ENCODE data around the gene RNF130. TPM values are rescaled to one million over a fixed set of nuclear protein-coding genes. Genes with fewer than 3 reads are reported as not detected.

The RNF130 gene
- polyA plus RNA-seq, 4 donors: 15.9 to 40.2 (median 28.4) TPM

- H3K9me3 ChIP-seq (ENCODE audit: control insufficient read depth in 2 of 2, insufficient read depth in 1 of 2, low read depth in 1 of 2, low read length in 1 of 2): no peaks in the 10 kb centered on the region
- no peak overlapping the region for H3K27ac ChIP-seq (ENCODE audit: low read depth in 1 of 3, low read length in 2 of 3)
- FAIRE-seq: no peak
- no peak overlapping the region for H3K4me3 ChIP-seq (ENCODE audit: low read depth in 1 of 3, low read length in 3 of 3)
- no peak for DNase-seq
- H3K27me3 ChIP-seq (ENCODE audit: control insufficient read depth in 3 of 3, insufficient read depth in 3 of 3, low read length in 3 of 3): no peaks in the 10 kb centered on the region
- WGBS, 3 donors: 76 to 84% (median 83%) methylated on average over 31 of the region's 31 CpGs
- H3K36me3 ChIP-seq (ENCODE audit: control insufficient read depth in 3 of 3, insufficient read depth in 2 of 3, low read depth in 1 of 3, low read length in 3 of 3): no peaks in the 10 kb centered on the region
- H3K4me1 ChIP-seq (ENCODE audit: control insufficient read depth in 3 of 3, insufficient read depth in 2 of 3, low read depth in 1 of 3, low read length in 2 of 3): no peaks in the 10 kb centered on the region
These were observed 44.8 kb upstream of the RNF130 start for GRCh38 chr5:180116077-180116999.

- H3K27me3 ChIP-seq (ENCODE audit: control insufficient read depth in 3 of 3, insufficient read depth in 3 of 3, low read length in 3 of 3): no peaks in the 10 kb centered on the region
- no peak overlapping the region for H3K4me3 ChIP-seq (ENCODE audit: low read depth in 1 of 3, low read length in 3 of 3)
- no peak for DNase-seq
- H3K4me1 ChIP-seq (ENCODE audit: control insufficient read depth in 3 of 3, insufficient read depth in 2 of 3, low read depth in 1 of 3, low read length in 2 of 3): no peaks in the 10 kb centered on the region
- H3K27ac ChIP-seq (ENCODE audit: low read depth in 1 of 3, low read length in 2 of 3): no peak overlapping the region
- H3K9me3 ChIP-seq (ENCODE audit: control insufficient read depth in 2 of 2, insufficient read depth in 1 of 2, low read depth in 1 of 2, low read length in 1 of 2): no peaks in the 10 kb centered on the region
- 85 to 91% (median 88%) methylated on average over 14 of the region's 14 CpGs for WGBS, 3 donors
- no peak for FAIRE-seq
- no peaks in the 10 kb centered on the region for H3K36me3 ChIP-seq (ENCODE audit: control insufficient read depth in 3 of 3, insufficient read depth in 2 of 3, low read depth in 1 of 3, low read length in 3 of 3)
These were observed 43.9 kb upstream of the RNF130 start for GRCh38 chr5:180115326-180116076.

GRCh38 chr5:180114304-180115003 is 42.9 kb upstream of the RNF130 start:
- H3K36me3 ChIP-seq (ENCODE audit: control insufficient read depth in 3 of 3, insufficient read depth in 2 of 3, low read depth in 1 of 3, low read length in 3 of 3): no peaks in the 10 kb centered on the region
- H3K9me3 ChIP-seq (ENCODE audit: control insufficient read depth in 2 of 2, insufficient read depth in 1 of 2, low read depth in 1 of 2, low read length in 1 of 2): no peaks in the 10 kb centered on the region
- H3K27ac ChIP-seq (ENCODE audit: low read depth in 1 of 3, low read length in 2 of 3): no peak overlapping the region
- 80 to 87% (median 82%) methylated on average over 23 of the region's 23 CpGs for WGBS, 3 donors
- H3K27me3 ChIP-seq (ENCODE audit: control insufficient read depth in 3 of 3, insufficient read depth in 3 of 3, low read length in 3 of 3): no peaks in the 10 kb centered on the region
- FAIRE-seq (no peak), DNase-seq (no peak)
- H3K4me1 ChIP-seq (ENCODE audit: control insufficient read depth in 3 of 3, insufficient read depth in 2 of 3, low read depth in 1 of 3, low read length in 2 of 3): no peaks in the 10 kb centered on the region
- no peak overlapping the region for H3K4me3 ChIP-seq (ENCODE audit: low read depth in 1 of 3, low read length in 3 of 3)

GRCh38 chr5:180113660-180114303 is 42.2 kb upstream of the RNF130 start:
- H3K4me3 ChIP-seq (ENCODE audit: low read depth in 1 of 3, low read length in 3 of 3): no peak overlapping the region
- no peak for DNase-seq
- H3K27ac ChIP-seq (ENCODE audit: low read depth in 1 of 3, low read length in 2 of 3): no peak overlapping the region
- no peaks in the 10 kb centered on the region for H3K4me1 ChIP-seq (ENCODE audit: control insufficient read depth in 3 of 3, insufficient read depth in 2 of 3, low read depth in 1 of 3, low read length in 2 of 3)
- WGBS, 3 donors: 86 to 90% (median 90%) methylated on average over 19 to 23 of the region's 23 CpGs
- H3K36me3 ChIP-seq (ENCODE audit: control insufficient read depth in 3 of 3, insufficient read depth in 2 of 3, low read depth in 1 of 3, low read length in 3 of 3): no peaks in the 10 kb centered on the region
- H3K9me3 ChIP-seq (ENCODE audit: control insufficient read depth in 2 of 2, insufficient read depth in 1 of 2, low read depth in 1 of 2, low read length in 1 of 2): no peaks in the 10 kb centered on the region
- no peak for FAIRE-seq
- H3K27me3 ChIP-seq (ENCODE audit: control insufficient read depth in 3 of 3, insufficient read depth in 3 of 3, low read length in 3 of 3): no peaks in the 10 kb centered on the region

GRCh38 chr5:180112181-180112861 is 40.8 kb upstream of the RNF130 start:
- Histone ChIP-seq H3K36me3 (ENCODE audit: control insufficient read depth in 3 of 3, insufficient read depth in 2 of 3, low read depth in 1 of 3, low read length in 3 of 3) (no peaks in the 10 kb centered on the region), H3K9me3 (ENCODE audit: control insufficient read depth in 2 of 2, insufficient read depth in 1 of 2, low read depth in 1 of 2, low read length in 1 of 2) (peaks cover 0 to 4% of the 10 kb centered on the region in 2 donors), H3K27ac (ENCODE audit: low read depth in 1 of 3, low read length in 2 of 3) (no peak overlapping the region), H3K4me3 (ENCODE audit: low read depth in 1 of 3, low read length in 3 of 3) (no peak overlapping the region), H3K27me3 (ENCODE audit: control insufficient read depth in 3 of 3, insufficient read depth in 3 of 3, low read length in 3 of 3) (peaks cover 0 to 2% (median 0%) of the 10 kb centered on the region in 3 donors), H3K4me1 (ENCODE audit: control insufficient read depth in 3 of 3, insufficient read depth in 2 of 3, low read depth in 1 of 3, low read length in 2 of 3) (no peaks in the 10 kb centered on the region)
- no peak for FAIRE-seq
- DNase-seq: no peak
- 72 to 83% (median 77%) methylated on average over 15 of the region's 15 CpGs for WGBS, 3 donors

- no peaks in the 10 kb centered on the region for H3K36me3 ChIP-seq (ENCODE audit: control insufficient read depth in 3 of 3, insufficient read depth in 2 of 3, low read depth in 1 of 3, low read length in 3 of 3)
- no peak overlapping the region for H3K4me3 ChIP-seq (ENCODE audit: low read depth in 1 of 3, low read length in 3 of 3)
- peaks cover 0 to 4% of the 10 kb centered on the region in 2 donors for H3K9me3 ChIP-seq (ENCODE audit: control insufficient read depth in 2 of 2, insufficient read depth in 1 of 2, low read depth in 1 of 2, low read length in 1 of 2)
- FAIRE-seq: no peak
- H3K27ac ChIP-seq (ENCODE audit: low read depth in 1 of 3, low read length in 2 of 3): no peak overlapping the region
- H3K4me1 ChIP-seq (ENCODE audit: control insufficient read depth in 3 of 3, insufficient read depth in 2 of 3, low read depth in 1 of 3, low read length in 2 of 3): no peaks in the 10 kb centered on the region
- no peak for DNase-seq
- 83 to 87% (median 87%) methylated on average over 7 of the region's 7 CpGs for WGBS, 3 donors
- H3K27me3 ChIP-seq (ENCODE audit: control insufficient read depth in 3 of 3, insufficient read depth in 3 of 3, low read length in 3 of 3): peaks cover 0 to 2% (median 0%) of the 10 kb centered on the region in 3 donors
These were observed 39.9 kb upstream of the RNF130 start for GRCh38 chr5:180111273-180112002.

- FAIRE-seq: no peak
- 53 to 73% (median 66%) methylated on average over 9 of the region's 9 CpGs for WGBS, 3 donors
These were observed 38.4 kb upstream of the RNF130 start for GRCh38 chr5:180109920-180110319.

More at GRCh38 chr5:180109920-180110319, 38.4 kb upstream of the RNF130 start:
- peaks cover 0 to 4% of the 10 kb centered on the region in 2 donors for H3K9me3 ChIP-seq (ENCODE audit: control insufficient read depth in 2 of 2, insufficient read depth in 1 of 2, low read depth in 1 of 2, low read length in 1 of 2)
- H3K36me3 ChIP-seq (ENCODE audit: control insufficient read depth in 3 of 3, insufficient read depth in 2 of 3, low read depth in 1 of 3, low read length in 3 of 3): no peaks in the 10 kb centered on the region
- H3K27me3 ChIP-seq (ENCODE audit: control insufficient read depth in 3 of 3, insufficient read depth in 3 of 3, low read length in 3 of 3): peaks cover 0 to 3% (median 0%) of the 10 kb centered on the region in 3 donors
- H3K4me1 ChIP-seq (ENCODE audit: control insufficient read depth in 3 of 3, insufficient read depth in 2 of 3, low read depth in 1 of 3, low read length in 2 of 3): no peaks in the 10 kb centered on the region
- no peak overlapping the region for H3K4me3 ChIP-seq (ENCODE audit: low read depth in 1 of 3, low read length in 3 of 3)
- H3K27ac ChIP-seq (ENCODE audit: low read depth in 1 of 3, low read length in 2 of 3): no peak overlapping the region
- no peak for DNase-seq
